Left renal pelvis (tissue), 4 donors: ENCODE results near the gene HSPB7. TPM values are rescaled to one million over a fixed set of nuclear protein-coding genes. Genes with fewer than 3 reads are reported as not detected.
"Not testable (repeated sequence)": the region's sequence is repeated elsewhere in the genome, so short reads cannot be mapped to it uniquely, and the experiment has no call there.

ENCODE experiments used
- DNase-seq, 4 donors: peaks; one replicate each; pipeline ENCODE4 v3.0.0-alpha.2; 2013; ENCODE audit warnings: low read depth in 4 of 4, low spot score in 3 of 4
- polyA plus RNA-seq, 4 donors: library from polyadenylated mRNA; unstranded; fragments of 120-200 nt; gene quantifications; one replicate each; pipeline ENCODE4 v1.2.1, GENCODE V29; 2013; ENCODE audit not compliant: insufficient read length in 4 of 4

Gene HSPB7
- polyA plus RNA-seq, result 1 to 10 TPM; 4.1 to 5.7 (median 4.3) TPM

DNA sequence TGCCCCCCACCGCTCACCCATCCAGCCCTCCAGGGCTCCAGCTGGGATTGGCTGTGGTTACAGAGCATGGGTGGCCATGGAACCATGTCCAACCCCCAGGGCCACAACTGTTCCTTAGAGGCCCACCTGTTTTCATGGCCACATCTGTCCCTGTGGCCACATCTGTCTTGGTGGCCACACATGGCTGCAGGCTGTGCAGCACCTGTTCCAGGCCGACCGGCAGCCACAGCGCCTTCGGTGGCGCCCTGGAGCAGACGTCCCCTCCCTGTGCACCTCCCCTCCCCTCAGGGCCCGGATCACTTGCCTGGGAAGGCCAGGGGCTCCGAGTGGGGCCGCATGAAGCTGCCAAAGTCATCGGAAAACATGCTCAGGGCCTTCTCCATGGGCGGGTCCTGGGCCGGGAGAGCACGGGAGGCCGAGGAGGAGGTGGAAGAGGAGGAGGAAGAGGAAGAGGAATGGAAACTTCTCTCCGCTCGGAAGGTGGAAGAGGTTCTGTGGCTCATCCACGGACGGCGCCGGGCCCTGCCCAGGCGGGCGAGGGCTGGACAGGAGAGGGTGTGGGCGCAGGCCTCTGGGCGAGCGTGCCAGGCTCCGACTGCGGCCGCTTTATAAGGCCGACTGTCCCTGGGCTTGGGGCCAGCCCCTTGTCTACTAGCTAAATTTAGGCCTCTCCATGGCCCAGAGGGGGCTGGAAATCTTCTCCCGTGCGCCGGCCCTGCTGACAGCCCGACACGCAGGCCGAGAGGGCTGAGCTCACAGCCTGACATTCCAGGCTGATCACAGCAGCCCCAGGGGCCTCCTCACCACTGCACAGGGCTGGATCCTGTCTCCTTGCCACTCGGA, at the start of gene HSPB7:
Gene HSPB7 (minus strand): TSS at position 583 of the 843 bp plus-strand sequence. CDS start 80 bp downstream, at position 503.
- DNase-seq, result no peak

GRCh38 chr1:16067127-16067768, 49.4 kb upstream of the HSPB7 start:
- DNase-seq, result no peak

GRCh38 chr1:16066245-16066644, 48.4 kb upstream of the HSPB7 start:
- no peak for DNase-seq

- no peak for DNase-seq
Measured at GRCh38 chr1:16065269-16065576, 47.4 kb upstream of the HSPB7 start.

GRCh38 chr1:16064536-16065268, 46.9 kb upstream of the HSPB7 start:
- no peak for DNase-seq

GRCh38 chr1:16063921-16064320, 46.1 kb upstream of the HSPB7 start:
- DNase-seq, result no peak

- DNase-seq, result no peak
Measured at GRCh38 chr1:16063226-16063829, 45.5 kb upstream of the HSPB7 start.

GRCh38 chr1:16062687-16063075, 44.8 kb upstream of the HSPB7 start:
- DNase-seq, result not testable (repeated sequence)

DNA sequence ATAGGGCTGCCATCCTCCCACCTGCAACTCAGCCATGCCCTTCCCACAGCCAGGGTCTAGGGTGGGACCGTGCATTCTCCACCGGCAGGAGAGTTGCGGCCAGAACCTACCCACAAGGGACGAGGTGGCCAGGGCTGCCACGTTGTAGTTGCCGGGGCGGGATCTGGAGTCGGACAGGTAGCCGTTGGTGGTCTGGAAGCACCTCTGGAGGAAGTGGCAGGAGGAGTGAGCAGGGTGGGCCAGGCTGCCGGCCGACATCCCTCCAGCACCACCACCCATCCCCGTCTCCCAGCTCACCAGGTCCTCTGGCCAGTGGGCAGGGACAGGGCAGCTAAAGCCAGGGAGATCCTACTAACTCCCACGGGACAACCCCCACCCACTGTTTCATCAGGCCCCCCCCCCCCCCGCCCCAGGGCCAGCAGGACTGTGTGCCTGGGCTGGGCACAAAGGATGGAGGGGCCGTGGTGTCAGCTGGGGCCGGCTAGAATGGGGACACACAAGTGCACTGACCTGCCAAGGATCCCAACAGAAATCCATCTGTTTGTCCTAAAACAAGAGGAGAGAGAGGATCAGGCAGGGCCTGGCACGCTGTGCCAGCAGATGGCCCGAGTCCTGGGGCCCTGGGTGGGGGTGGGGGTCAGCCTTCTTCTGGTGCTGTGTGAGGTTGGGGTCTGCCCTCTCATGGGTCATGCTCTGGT, 44.3 kb upstream of the HSPB7 start:
- not testable (repeated sequence) for DNase-seq

- no peak for DNase-seq
Measured at GRCh38 chr1:16061266-16061665, 43.4 kb upstream of the HSPB7 start.

GRCh38 chr1:16058394-16059120, 40.7 kb upstream of the HSPB7 start:
- DNase-seq, result not testable (repeated sequence)

- DNase-seq, result not testable (repeated sequence)
Measured at GRCh38 chr1:16057314-16057915, 39.6 kb upstream of the HSPB7 start.

DNA sequence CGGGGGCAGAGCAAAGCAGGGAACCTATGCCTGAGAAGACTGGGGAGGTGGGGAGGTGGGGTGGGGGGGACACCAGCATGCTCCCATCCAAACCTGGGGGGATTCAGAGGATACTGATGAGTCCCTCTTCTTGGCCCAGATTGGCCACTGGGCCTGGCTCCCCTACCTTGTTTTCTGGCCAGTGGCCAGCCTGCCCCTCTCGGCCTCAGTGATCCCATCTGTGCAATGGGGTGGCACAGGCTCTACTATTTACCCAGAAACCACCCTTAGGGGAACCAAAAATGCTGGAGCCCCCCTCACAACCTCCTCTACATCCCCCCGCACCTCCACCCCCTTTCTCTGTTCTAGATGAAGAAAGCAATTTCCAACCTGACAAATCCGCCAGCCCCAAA, 38.7 kb upstream of the HSPB7 start:
- not testable (repeated sequence) for DNase-seq

DNA sequence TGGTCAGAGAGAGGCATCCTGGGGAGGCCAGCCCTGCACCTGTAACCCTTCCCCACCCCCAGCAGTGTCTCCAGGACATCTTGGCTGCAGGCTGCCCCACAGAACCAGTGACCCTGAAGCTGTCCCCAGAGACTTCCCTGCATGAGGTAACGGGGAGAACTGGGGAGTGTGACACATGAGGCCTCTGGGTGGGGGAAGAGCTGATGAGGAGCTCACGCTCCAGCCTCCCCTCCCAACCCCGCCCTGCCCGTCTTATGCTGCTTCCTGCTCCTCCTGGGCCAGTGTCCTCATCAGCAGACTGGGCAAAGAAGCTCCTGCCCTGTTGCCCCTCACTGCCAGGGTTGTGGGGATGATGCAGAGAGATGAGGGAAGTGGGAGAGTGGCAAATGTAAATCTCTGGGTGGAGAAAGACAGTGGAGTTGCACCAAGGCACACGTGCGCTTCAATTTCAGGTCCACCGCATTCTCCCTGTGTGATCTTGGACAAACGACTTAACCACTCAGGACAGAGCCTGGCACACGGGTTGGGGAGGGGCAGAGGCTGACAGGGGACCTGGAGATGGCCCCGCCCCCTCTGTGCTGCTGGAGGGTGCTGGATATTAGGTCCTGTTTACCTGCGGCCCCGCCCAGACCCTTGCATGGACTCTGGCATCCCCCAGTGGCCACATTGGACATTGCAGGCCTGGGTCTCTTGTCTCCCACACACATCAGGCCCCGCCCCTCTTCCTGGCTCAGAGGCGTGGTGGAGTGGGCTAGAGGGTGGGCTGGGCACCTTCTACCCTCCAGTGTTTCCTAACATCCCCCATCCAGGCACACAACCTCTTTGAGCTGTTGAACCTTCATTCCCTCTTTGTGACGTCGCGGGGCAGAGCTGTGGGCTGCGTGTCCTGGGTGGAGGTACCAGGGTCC, 38.0 kb upstream of the HSPB7 start:
- peak; percentile 44 to 75 (median 70) for DNase-seq

- no peak for DNase-seq
Measured at GRCh38 chr1:16054598-16055540, 37.0 kb upstream of the HSPB7 start.

- DNase-seq, result no peak
Measured at GRCh38 chr1:16053781-16054502, 36.1 kb upstream of the HSPB7 start.

GRCh38 chr1:16051949-16052348, 34.1 kb upstream of the HSPB7 start:
- DNase-seq, result not testable (repeated sequence)
